Thyroid gland (tissue), 4 donors: ENCODE results near the gene BANP. TPM values are rescaled to one million over a fixed set of nuclear protein-coding genes. Genes with fewer than 3 reads are reported as not detected.

ENCODE experiments used
- DNase-seq, 2 donors: peaks; one replicate each; pipeline ENCODE4 v3.0.0-alpha.2; 2019
- H3K27ac ChIP-seq, 3 donors: fragments of 200-600 bp; sonication (generic); 1 replicate in 2 of 3; 2 replicates in 1 of 3; pipeline ENCODE4 v1.5.1; 2016 to 2019; ENCODE audit warnings: mild to moderate bottlenecking in 1 of 3, moderate library complexity in 1 of 3
- H3K27me3 ChIP-seq: fragments of 200-600 bp; sonication (generic); one replicate; pipeline ENCODE4 v1.5.1; 2019
- H3K36me3 ChIP-seq, 2 donors: fragments of 200-600 bp; sonication (generic); one replicate each; pipeline ENCODE4 v1.5.1; 2016 to 2019
- H3K4me1 ChIP-seq, 2 donors: fragments of 200-600 bp; sonication (generic); one replicate each; pipeline ENCODE4 v1.5.1; 2017 to 2019
- H3K4me3 ChIP-seq, 3 donors: fragments of 200-600 bp; sonication (generic); replicated peaks in 1 of 3; 1 replicate in 2 of 3; 2 replicates in 1 of 3; pipeline ENCODE4 v1.5.1; 2016; ENCODE audit warnings: mild to moderate bottlenecking in 1 of 3
- H3K9me3 ChIP-seq: fragments of 200-600 bp; sonication (generic); one replicate; pipeline ENCODE4 v1.5.1; 2017
- CTCF ChIP-seq, 6 experiments: fragments of 200-600 bp in 3 of 6; fragments of 450-650 bp in 3 of 6; sonication (generic) in 3 of 6; IDR thresholded peaks; one replicate each; pipeline ENCODE4 v1.5.1; 2016 to 2019; ENCODE audit warnings: antibody characterized with exemption in 6 of 6, mild to moderate bottlenecking in 2 of 6, inconsistent platforms in 1 of 6, moderate library complexity in 1 of 6
- POLR2A ChIP-seq, 2 donors: fragments of 450-650 bp; IDR thresholded peaks; one replicate each; pipeline ENCODE4 v1.6.1; 2017; ENCODE audit warnings: antibody characterized with exemption in 2 of 2, mild to moderate bottlenecking in 2 of 2, moderate library complexity in 1 of 2
- WGBS, 2 donors: methylation state at CpG; one replicate each; pipeline ENCODE4 v1.1.5; 2017; 5-methylcytosine and 5-hydroxymethylcytosine counted together
- intact Hi-C: fragments of 100-400 bp; cut with DNase I; formaldehyde crosslinking; loops from one replicate; pipeline ENCODE4 v1.15.1; 2023
- total RNA-seq, 4 donors: library from RNA; depleted of rRNA; stranded (reverse); fragments of >200 nt; gene quantifications; one replicate each; pipeline ENCODE4 v1.2.3, GENCODE V29; 2016

Gene BANP
- total RNA-seq, 4 donors from 2014 or later: 22.8 to 42.7 (median 29.8) TPM

- WGBS, 2 donors: 93 to 95% methylated on average over 24 to 34 of the region's 34 CpGs
- H3K4me1 ChIP-seq: peaks cover 5 to 26% of the 10 kb centered on the region in 2 donors
- no peak for DNase-seq
- H3K27me3 ChIP-seq: no peaks in the 10 kb centered on the region
- intact Hi-C loops: no loop called here
- H3K36me3 ChIP-seq: peaks cover 0 to 6% of the 10 kb centered on the region in 2 donors
- H3K4me3 ChIP-seq: no peak overlapping the region
- H3K27ac ChIP-seq: no peak overlapping the region
- H3K9me3 ChIP-seq: no peaks in the 10 kb centered on the region
- TF ChIP-seq CTCF (IDR thresholded peaks at IDR 0.05) (no peak), POLR2A (IDR thresholded peaks at IDR 0.05) (no peak)
Measured at GRCh38 chr16:87957296-87958094, 6.3 kb downstream of the BANP start.

- no peak overlapping the region for H3K27ac ChIP-seq
- no peak overlapping the region for H3K4me3 ChIP-seq
- DNase-seq: no peak
- intact Hi-C loops: no loop called here
- no peaks in the 10 kb centered on the region for H3K27me3 ChIP-seq
- H3K4me1 ChIP-seq: peaks cover 2 to 21% of the 10 kb centered on the region in 2 donors
- TF ChIP-seq POLR2A (IDR thresholded peaks at IDR 0.05) (no peak), CTCF (IDR thresholded peaks at IDR 0.05) (no peak)
- WGBS, 2 donors: 84 to 93% methylated on average over 9 of the region's 9 CpGs
- H3K9me3 ChIP-seq: no peaks in the 10 kb centered on the region
- peaks cover 0 to 6% of the 10 kb centered on the region in 2 donors for H3K36me3 ChIP-seq
Measured at GRCh38 chr16:87958632-87959031, 7.4 kb downstream of the BANP start.

- Histone ChIP-seq H3K4me1 (peaks cover 0 to 19% of the 10 kb centered on the region in 2 donors), H3K9me3 (no peaks in the 10 kb centered on the region), H3K36me3 (peaks cover 0 to 6% of the 10 kb centered on the region in 2 donors), H3K27me3 (no peaks in the 10 kb centered on the region), H3K27ac (no peak overlapping the region), H3K4me3 (no peak overlapping the region)
- TF ChIP-seq POLR2A (IDR thresholded peaks at IDR 0.05): no peak
- no peak for DNase-seq
- 85 to 87% methylated on average over 23 of the region's 23 CpGs for WGBS, 2 donors
- intact Hi-C loops: no loop called here
Measured at GRCh38 chr16:87959391-87959990, 8.3 kb downstream of the BANP start.

GRCh38 chr16:87960296-87960695 lies 9.1 kb downstream of the BANP start:
- DNase-seq: no peak
- TF ChIP-seq CTCF (IDR thresholded peaks at IDR 0.05) (no peak), POLR2A (IDR thresholded peaks at IDR 0.05) (no peak)
- no peaks in the 10 kb centered on the region for H3K27me3 ChIP-seq
- peaks cover 0 to 12% of the 10 kb centered on the region in 2 donors for H3K4me1 ChIP-seq
- no peak overlapping the region for H3K4me3 ChIP-seq
- peaks cover 0 to 6% of the 10 kb centered on the region in 2 donors for H3K36me3 ChIP-seq
- H3K9me3 ChIP-seq: no peaks in the 10 kb centered on the region
- no peak overlapping the region for H3K27ac ChIP-seq
- WGBS, 2 donors: 92 to 93% methylated on average over 5 of the region's 5 CpGs
- intact Hi-C loops: no loop called here

- Histone ChIP-seq H3K27ac (no peak overlapping the region), H3K4me3 (no peak overlapping the region), H3K9me3 (no peaks in the 10 kb centered on the region), H3K36me3 (peaks cover 0 to 6% of the 10 kb centered on the region in 2 donors), H3K27me3 (no peaks in the 10 kb centered on the region), H3K4me1 (peaks cover 4 to 15% of the 10 kb centered on the region in 2 donors)
- intact Hi-C loops: no loop called here
- no peak for TF ChIP-seq POLR2A (IDR thresholded peaks at IDR 0.05)
- no peak for TF ChIP-seq CTCF (IDR thresholded peaks at IDR 0.05)
- 90 to 95% methylated on average over 8 of the region's 8 CpGs for WGBS, 2 donors
- DNase-seq: no peak
Measured at GRCh38 chr16:87960852-87961251, 9.6 kb downstream of the BANP start.
